ENCODE results near the gene ARHGAP42. TPM values are rescaled to one million over a fixed set of nuclear protein-coding genes. Genes with fewer than 3 reads are reported as not detected.

Gene ARHGAP42
- total RNA-seq, 2 experiments from 2014 or later: not detected

GRCh38 chr11:100719362-100719761 is 32.3 kb downstream of the ARHGAP42 start:
- Mint-ChIP-seq H3K4me1 (no peaks in the 10 kb centered on the region), H3K4me3 (no peak overlapping the region), H3K27me3 (peaks cover 2% of the 10 kb centered on the region), H3K9me3 (no peaks in the 10 kb centered on the region), H3K36me3 (no peaks in the 10 kb centered on the region), H3K27ac (no peak overlapping the region)
- POLR2A ChIA-PET: no interaction called here
- ATAC-seq (ENCODE audit: low read depth): no peak
- no peak for DNase-seq

- ATAC-seq (ENCODE audit: low read depth): no peak
- Mint-ChIP-seq H3K27me3 (peaks cover 2% of the 10 kb centered on the region), H3K9me3 (no peaks in the 10 kb centered on the region)
Observed at GRCh38 chr11:100719809-100720221, 32.7 kb downstream of the ARHGAP42 start.

GRCh38 chr11:100726680-100727079 is 39.6 kb downstream of the ARHGAP42 start:
- peaks cover 2% of the 10 kb centered on the region for H3K27me3 Mint-ChIP-seq
- ATAC-seq (ENCODE audit: low read depth): no peak
- no peak overlapping the region for H3K27ac Mint-ChIP-seq
- no peaks in the 10 kb centered on the region for H3K4me1 Mint-ChIP-seq
- no peaks in the 10 kb centered on the region for H3K36me3 Mint-ChIP-seq
- no peak overlapping the region for H3K4me3 Mint-ChIP-seq
- H3K9me3 Mint-ChIP-seq: no peaks in the 10 kb centered on the region
- no peak for DNase-seq
- POLR2A ChIA-PET: no interaction called here

More at GRCh38 chr11:100719809-100720221, 32.7 kb downstream of the ARHGAP42 start:
- H3K4me1 Mint-ChIP-seq: no peaks in the 10 kb centered on the region
- POLR2A ChIA-PET: no interaction called here
- DNase-seq: no peak
- no peaks in the 10 kb centered on the region for H3K36me3 Mint-ChIP-seq
- no peak overlapping the region for H3K27ac Mint-ChIP-seq
- no peak overlapping the region for H3K4me3 Mint-ChIP-seq

- H3K9me3 Mint-ChIP-seq: no peaks in the 10 kb centered on the region
- DNase-seq: no peak
- H3K4me3 Mint-ChIP-seq: no peak overlapping the region
- POLR2A ChIA-PET: no interaction called here
- no peaks in the 10 kb centered on the region for H3K36me3 Mint-ChIP-seq
- H3K4me1 Mint-ChIP-seq: no peaks in the 10 kb centered on the region
- H3K27me3 Mint-ChIP-seq: peaks cover 2% of the 10 kb centered on the region
- H3K27ac Mint-ChIP-seq: no peak overlapping the region
- ATAC-seq (ENCODE audit: low read depth): no peak
Observed at GRCh38 chr11:100727410-100727809, 40.3 kb downstream of the ARHGAP42 start.

- no peaks in the 10 kb centered on the region for H3K4me1 Mint-ChIP-seq
- H3K4me3 Mint-ChIP-seq: no peak overlapping the region
Observed at GRCh38 chr11:100730266-100730665, 43.2 kb downstream of the ARHGAP42 start.

GRCh38 chr11:100731471-100731870 is 44.4 kb downstream of the ARHGAP42 start:
- Mint-ChIP-seq H3K9me3 (no peaks in the 10 kb centered on the region), H3K4me1 (no peaks in the 10 kb centered on the region)
- DNase-seq: no peak

More at GRCh38 chr11:100730266-100730665, 43.2 kb downstream of the ARHGAP42 start:
- ATAC-seq (ENCODE audit: low read depth) (no peak), DNase-seq (no peak)
- POLR2A ChIA-PET: no interaction called here
- H3K27me3 Mint-ChIP-seq: no peaks in the 10 kb centered on the region
- H3K9me3 Mint-ChIP-seq: no peaks in the 10 kb centered on the region
- no peaks in the 10 kb centered on the region for H3K36me3 Mint-ChIP-seq
- H3K27ac Mint-ChIP-seq: no peak overlapping the region

GRCh38 chr11:100732949-100733348 is 45.9 kb downstream of the ARHGAP42 start:
- Mint-ChIP-seq H3K27ac (no peak overlapping the region), H3K27me3 (no peaks in the 10 kb centered on the region), H3K9me3 (no peaks in the 10 kb centered on the region), H3K4me3 (no peak overlapping the region), H3K4me1 (no peaks in the 10 kb centered on the region), H3K36me3 (no peaks in the 10 kb centered on the region)
- ATAC-seq (ENCODE audit: low read depth) (no peak), DNase-seq (no peak)
- POLR2A ChIA-PET: no interaction called here

More at GRCh38 chr11:100731471-100731870, 44.4 kb downstream of the ARHGAP42 start:
- Mint-ChIP-seq H3K36me3 (no peaks in the 10 kb centered on the region), H3K27me3 (no peaks in the 10 kb centered on the region), H3K27ac (no peak overlapping the region), H3K4me3 (no peak overlapping the region)
- no peak for ATAC-seq (ENCODE audit: low read depth)
- POLR2A ChIA-PET: no interaction called here

- no peak overlapping the region for H3K27ac Mint-ChIP-seq
- no peaks in the 10 kb centered on the region for H3K9me3 Mint-ChIP-seq
- DNase-seq (no peak), ATAC-seq (ENCODE audit: low read depth) (no peak)
- no peak overlapping the region for H3K4me3 Mint-ChIP-seq
- no peaks in the 10 kb centered on the region for H3K36me3 Mint-ChIP-seq
- no peaks in the 10 kb centered on the region for H3K27me3 Mint-ChIP-seq
- H3K4me1 Mint-ChIP-seq: no peaks in the 10 kb centered on the region
- POLR2A ChIA-PET: no interaction called here
Observed at GRCh38 chr11:100734743-100735527, 47.8 kb downstream of the ARHGAP42 start.

- POLR2A ChIA-PET: no interaction called here
- ATAC-seq (ENCODE audit: low read depth) (no peak), DNase-seq (no peak)
- Mint-ChIP-seq H3K4me1 (no peaks in the 10 kb centered on the region), H3K27ac (no peak overlapping the region), H3K27me3 (no peaks in the 10 kb centered on the region), H3K9me3 (no peaks in the 10 kb centered on the region), H3K36me3 (no peaks in the 10 kb centered on the region), H3K4me3 (no peak overlapping the region)
Observed at GRCh38 chr11:100735949-100736675, 49.0 kb downstream of the ARHGAP42 start.

GRCh38 chr11:100738701-100739270 is 51.7 kb downstream of the ARHGAP42 start:
- Mint-ChIP-seq H3K36me3 (no peaks in the 10 kb centered on the region), H3K4me1 (no peaks in the 10 kb centered on the region), H3K9me3 (no peaks in the 10 kb centered on the region), H3K4me3 (no peak overlapping the region), H3K27ac (no peak overlapping the region), H3K27me3 (no peaks in the 10 kb centered on the region)
- ATAC-seq (ENCODE audit: low read depth) (no peak), DNase-seq (no peak)
- POLR2A ChIA-PET: no interaction called here

GRCh38 chr11:100739666-100740065 is 52.6 kb downstream of the ARHGAP42 start:
- H3K9me3 Mint-ChIP-seq: no peaks in the 10 kb centered on the region
- no peak overlapping the region for H3K27ac Mint-ChIP-seq
- ATAC-seq (ENCODE audit: low read depth) (no peak), DNase-seq (no peak)
- H3K27me3 Mint-ChIP-seq: no peaks in the 10 kb centered on the region
- H3K4me3 Mint-ChIP-seq: no peak overlapping the region
- no peaks in the 10 kb centered on the region for H3K36me3 Mint-ChIP-seq
- no peaks in the 10 kb centered on the region for H3K4me1 Mint-ChIP-seq
- POLR2A ChIA-PET: no interaction called here

GRCh38 chr11:100740440-100740839 is 53.4 kb downstream of the ARHGAP42 start:
- no peak for DNase-seq
- no peaks in the 10 kb centered on the region for H3K27me3 Mint-ChIP-seq
- ATAC-seq (ENCODE audit: low read depth): no peak
- POLR2A ChIA-PET: no interaction called here
- no peaks in the 10 kb centered on the region for H3K9me3 Mint-ChIP-seq
- H3K36me3 Mint-ChIP-seq: no peaks in the 10 kb centered on the region
- H3K4me1 Mint-ChIP-seq: no peaks in the 10 kb centered on the region
- H3K27ac Mint-ChIP-seq: no peak overlapping the region
- H3K4me3 Mint-ChIP-seq: no peak overlapping the region

- no peak overlapping the region for H3K27ac Mint-ChIP-seq
- no peaks in the 10 kb centered on the region for H3K9me3 Mint-ChIP-seq
- POLR2A ChIA-PET: no interaction called here
- H3K27me3 Mint-ChIP-seq: no peaks in the 10 kb centered on the region
- ATAC-seq (ENCODE audit: low read depth): no peak
- no peaks in the 10 kb centered on the region for H3K36me3 Mint-ChIP-seq
- DNase-seq: no peak
- no peaks in the 10 kb centered on the region for H3K4me1 Mint-ChIP-seq
- H3K4me3 Mint-ChIP-seq: no peak overlapping the region
Observed at GRCh38 chr11:100741866-100742625, 55.0 kb downstream of the ARHGAP42 start.
